GM23338 (cell line): ENCODE results near the gene EPB41L5. TPM values are rescaled to one million over a fixed set of nuclear protein-coding genes. Genes with fewer than 3 reads are reported as not detected.

Experiments
- ATAC-seq: fragments of 200-7000 bp; cut with Tn5 transposase; 3 replicates; pipeline ENCODE4 v1.9.1; 2020
- DNase-seq: peaks from one replicate; pipeline ENCODE4 v3.0.0-alpha.2; 2015; ENCODE audit warnings: low spot score
- H2AFZ ChIP-seq: fragments of 200-600 bp; sonication (generic); 2 replicates; pipeline ENCODE4 v1.8.0; 2016; ENCODE audit warnings: antibody characterized with exemption, mild to moderate bottlenecking, moderate library complexity
- H3F3A ChIP-seq: fragments of 200-600 bp; sonication (generic); replicated peaks from 2 replicates; pipeline ENCODE4 v1.8.0; 2017; ENCODE audit warnings: antibody characterized with exemption, mixed run types, low read depth
- H3K27ac ChIP-seq: fragments of 200-600 bp; sonication (generic); 2 replicates; pipeline ENCODE4 v1.6.1; 2016; ENCODE audit warnings: low read depth
- H3K27me3 ChIP-seq: fragments of 200-600 bp; sonication (generic); 2 replicates; pipeline ENCODE4 v1.8.0; 2016; ENCODE audit warnings: mild to moderate bottlenecking, mixed run types, moderate library complexity; ENCODE audit not compliant: insufficient read depth
- H3K36me3 ChIP-seq: fragments of 200-600 bp; sonication (generic); 2 replicates; pipeline ENCODE4 v1.8.0; 2016; ENCODE audit warnings: mild to moderate bottlenecking; ENCODE audit not compliant: insufficient read depth
- H3K4me1 ChIP-seq: fragments of 200-600 bp; sonication (generic); 2 replicates; pipeline ENCODE4 v1.8.0; 2016; ENCODE audit warnings: mild to moderate bottlenecking, moderate library complexity; ENCODE audit not compliant: insufficient read depth
- H3K4me2 ChIP-seq: fragments of 200-600 bp; sonication (generic); 2 replicates; pipeline ENCODE4 v1.7.1; 2017; ENCODE audit warnings: mixed run types
- H3K4me3 ChIP-seq: fragments of 200-600 bp; sonication (generic); 2 replicates; pipeline ENCODE4 v1.6.1; 2016; ENCODE audit warnings: mixed run types
- H3K79me2 ChIP-seq: fragments of 200-600 bp; sonication (generic); replicated peaks from 2 replicates; pipeline ENCODE4 v1.8.0; 2017; ENCODE audit warnings: mild to moderate bottlenecking; ENCODE audit not compliant: insufficient read depth
- H3K9me2 ChIP-seq: fragments of 200-600 bp; sonication (generic); 2 replicates; pipeline ENCODE4 v1.8.0; 2017; ENCODE audit not compliant: insufficient read depth
- H4K20me1 ChIP-seq: fragments of 200-600 bp; sonication (generic); replicated peaks from 2 replicates; pipeline ENCODE4 v1.8.0; 2017; ENCODE audit warnings: mild to moderate bottlenecking; ENCODE audit not compliant: insufficient read depth
- H3K27ac Mint-ChIP-seq: 2 replicates; pipeline ENCODE4 v1.8.0; 2020; ENCODE audit warnings: inconsistent platforms, mild to moderate bottlenecking, moderate library complexity, mixed read lengths
- H3K27me3 Mint-ChIP-seq: 3 replicates; pipeline ENCODE4 v1.8.0; 2022; ENCODE audit warnings: low read depth, mild to moderate bottlenecking, moderate library complexity, mixed read lengths, inconsistent platforms; ENCODE audit not compliant: insufficient read depth, poor library complexity
- H3K36me3 Mint-ChIP-seq: 3 replicates; pipeline ENCODE4 v1.8.0; 2021; ENCODE audit warnings: low read depth, mild to moderate bottlenecking, inconsistent platforms, moderate library complexity, mixed read lengths
- H3K4me1 Mint-ChIP-seq: 3 replicates; pipeline ENCODE4 v1.8.0; 2020; ENCODE audit warnings: mild to moderate bottlenecking, inconsistent platforms, mixed read lengths
- H3K4me3 Mint-ChIP-seq: 3 replicates; pipeline ENCODE4 v1.8.0; 2021; ENCODE audit warnings: moderate library complexity, mild to moderate bottlenecking, inconsistent platforms, mixed read lengths
- H3K9me3 Mint-ChIP-seq: 3 replicates; pipeline ENCODE4 v1.8.0; 2020; ENCODE audit warnings: moderate library complexity, mild to moderate bottlenecking, inconsistent platforms, mixed read lengths
- ETS1 ChIP-seq: IDR thresholded peaks from 2 replicates; pipeline ENCODE4 v1.6.1; 2016; ENCODE audit warnings: antibody characterized with exemption
- EZH2 ChIP-seq: fragments of 200-600 bp; sonication (generic); IDR thresholded peaks from one replicate; pipeline ENCODE4 v1.8.0; 2017; ENCODE audit warnings: antibody characterized with exemption, mild to moderate bottlenecking, low read depth; ENCODE audit not compliant: unreplicated experiment
- NANOG ChIP-seq: IDR thresholded peaks from 2 replicates; pipeline ENCODE4 v1.6.1; 2016; ENCODE audit warnings: antibody characterized with exemption, borderline replicate concordance
- POLR2AphosphoS5 ChIP-seq: IDR thresholded peaks from 2 replicates; pipeline ENCODE4 v1.6.1; 2016; ENCODE audit warnings: antibody characterized with exemption, low read depth
- ZNF462 ChIP-seq: fragments of 250-450 bp; sonication (Bioruptor Pico); IDR thresholded peaks from 2 replicates; pipeline ENCODE4 v1.5.0; 2020; ENCODE audit warnings: mild to moderate bottlenecking, moderate library complexity
- polyA plus RNA-seq: library from polyadenylated mRNA; unstranded; fragments of >200 nt; fragmentation: Nextera tagmentation; extraction: Ambion mirVana; gene quantifications from 2 replicates; pipeline ENCODE4 v1.2.1, GENCODE V29; 2016
- total RNA-seq: library from RNA; depleted of rRNA; stranded (reverse); fragments of >200 nt; shearing (Covaris generic); gene quantifications from 2 replicates; pipeline ENCODE4 v1.2.3, GENCODE V29; 2014

The EPB41L5 gene
- total and polyA plus RNA-seq, 2 experiments from 2014 or later: 15.5 to 35.4 TPM

- Mint-ChIP-seq H3K27me3 (no peaks in the 10 kb centered on the region), H3K9me3 (no peaks in the 10 kb centered on the region), H3K27ac (peak overlapping the region; percentile 74; the same call in 1 of the 2 replicates), H3K36me3 (peaks cover 32% of the 10 kb centered on the region), H3K4me1 (peaks cover 12% of the 10 kb centered on the region; the same call in 2 of the 3 replicates), H3K4me3 (no peak overlapping the region)
- Histone ChIP-seq H2AFZ (no peak overlapping the region), H3F3A (no peaks in the 10 kb centered on the region), H3K27ac (no peak overlapping the region), H4K20me1 (no peaks in the 10 kb centered on the region), H3K4me2 (no peak overlapping the region), H3K4me3 (no peak overlapping the region), H3K36me3 (no peaks in the 10 kb centered on the region), H3K27me3 (no peaks in the 10 kb centered on the region), H3K9me2 (no peaks in the 10 kb centered on the region), H3K79me2 (no peaks in the 10 kb centered on the region), H3K4me1 (no peaks in the 10 kb centered on the region)
- ATAC-seq (no peak), DNase-seq (no peak)
- TF ChIP-seq POLR2AphosphoS5 (no peak), NANOG (no peak)
Measured at GRCh38 chr2:120132691-120133090, 119.8 kb downstream of the EPB41L5 start.

- Mint-ChIP-seq H3K9me3 (no peaks in the 10 kb centered on the region), H3K36me3 (peaks cover 32% of the 10 kb centered on the region), H3K27ac (peak overlapping the region; percentile 76; the same call in 1 of the 2 replicates), H3K4me1 (peaks cover 12% of the 10 kb centered on the region; the same call in 2 of the 3 replicates), H3K27me3 (no peaks in the 10 kb centered on the region), H3K4me3 (no peak overlapping the region)
- Histone ChIP-seq H3K4me3 (no peak overlapping the region), H3K4me2 (no peak overlapping the region), H3K36me3 (no peaks in the 10 kb centered on the region), H3K79me2 (no peaks in the 10 kb centered on the region), H3K9me2 (no peaks in the 10 kb centered on the region), H3K4me1 (no peaks in the 10 kb centered on the region), H3K27ac (no peak overlapping the region), H2AFZ (no peak overlapping the region), H3K27me3 (no peaks in the 10 kb centered on the region), H3F3A (no peaks in the 10 kb centered on the region), H4K20me1 (no peaks in the 10 kb centered on the region)
- TF ChIP-seq ETS1: no peak
- no peak for DNase-seq
- peak; percentile 21 for ATAC-seq
Measured at GRCh38 chr2:120133572-120134244, 120.8 kb downstream of the EPB41L5 start.

GRCh38 chr2:120134263-120134662 is 121.4 kb downstream of the EPB41L5 start:
- no peak overlapping the region for H3K4me3 ChIP-seq
- H3K4me3 Mint-ChIP-seq: no peak overlapping the region
- no peaks in the 10 kb centered on the region for H3K79me2 ChIP-seq
- H3K36me3 ChIP-seq: no peaks in the 10 kb centered on the region
- no peak overlapping the region for H3K27ac ChIP-seq
- no peaks in the 10 kb centered on the region for H3K4me1 ChIP-seq
- H3K4me1 Mint-ChIP-seq: peaks cover 12% of the 10 kb centered on the region; the same call in 2 of the 3 replicates
- H2AFZ ChIP-seq: no peak overlapping the region
- H3K27me3 Mint-ChIP-seq: no peaks in the 10 kb centered on the region
- DNase-seq (peak; percentile 39), ATAC-seq (peak; percentile 97)
- no peaks in the 10 kb centered on the region for H3K27me3 ChIP-seq
- peaks cover 32% of the 10 kb centered on the region for H3K36me3 Mint-ChIP-seq
- H3K27ac Mint-ChIP-seq: peak overlapping the region; percentile 71; the same call in 1 of the 2 replicates
- no peaks in the 10 kb centered on the region for H3F3A ChIP-seq
- TF ChIP-seq ZNF462 (peak; percentile 6; the same call in 1 of the 2 replicates), EZH2 (no peak)
- H3K9me2 ChIP-seq: no peaks in the 10 kb centered on the region
- no peak overlapping the region for H3K4me2 ChIP-seq
- no peaks in the 10 kb centered on the region for H4K20me1 ChIP-seq
- no peaks in the 10 kb centered on the region for H3K9me3 Mint-ChIP-seq
